ENCODE results near the gene ZNF138.
"Not testable (repeated sequence)": the region's sequence is repeated elsewhere in the genome, so short reads cannot be mapped to it uniquely, and the experiment has no call there.

ZNF138 gene

DNA sequence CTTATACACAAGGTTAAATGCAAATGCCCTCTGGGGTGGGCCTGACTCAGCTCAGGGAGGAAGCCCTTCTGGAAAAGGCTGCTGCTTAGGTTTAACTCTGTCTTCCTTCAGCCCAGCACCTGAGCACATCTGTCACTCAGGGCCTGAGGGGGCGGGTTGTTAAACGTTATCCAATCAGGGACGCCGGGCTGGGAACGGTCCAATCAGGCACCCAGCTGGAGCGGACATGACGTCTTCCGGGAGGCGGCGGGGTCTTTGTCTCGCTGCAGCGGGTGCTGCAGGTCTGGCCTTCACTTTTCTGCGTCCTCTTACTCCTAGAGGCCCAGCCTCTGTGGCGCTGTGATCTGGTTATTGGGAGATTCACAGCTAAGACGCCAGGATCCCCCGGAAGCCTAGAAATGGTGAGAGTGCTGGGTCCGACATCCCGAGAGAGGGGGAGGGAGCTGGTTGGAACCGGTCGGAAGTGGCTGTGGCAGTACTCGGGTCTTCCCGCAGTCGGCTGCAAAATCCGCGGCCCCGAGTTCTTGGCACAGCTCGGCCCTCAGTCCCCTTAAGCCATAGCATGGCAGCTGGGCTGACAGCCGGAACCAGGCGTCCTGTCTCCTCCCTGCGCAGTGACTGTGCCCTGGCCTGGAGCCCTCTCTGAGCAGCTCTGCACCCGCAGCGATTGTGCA is at the start of gene ZNF138:
TSS of gene ZNF138 (plus strand) at position 258 of the 674 bp plus-strand sequence. CDS start at position 399, 141 bp downstream.
- no peak for FAIRE-seq

DNA sequence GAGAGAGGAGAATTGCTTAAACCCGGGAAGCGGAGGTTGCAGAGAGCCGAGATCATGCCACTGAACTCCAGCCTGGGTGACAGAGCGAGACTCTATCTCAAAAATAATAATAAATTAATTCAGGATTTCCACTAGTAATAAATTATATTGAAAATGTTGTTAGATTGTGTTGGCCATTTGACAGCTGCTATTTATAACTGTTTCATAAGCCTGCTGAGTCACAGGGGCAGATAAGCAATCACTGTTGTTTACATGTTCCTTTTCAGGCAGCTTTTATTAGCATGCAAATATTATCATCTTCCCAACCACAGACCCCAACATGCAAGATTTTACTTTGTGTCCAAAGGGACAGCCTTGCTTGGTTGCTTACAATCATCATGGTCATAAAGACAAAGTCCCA is 49.5 kb upstream of the ZNF138 start:
- no peak for FAIRE-seq

DNA sequence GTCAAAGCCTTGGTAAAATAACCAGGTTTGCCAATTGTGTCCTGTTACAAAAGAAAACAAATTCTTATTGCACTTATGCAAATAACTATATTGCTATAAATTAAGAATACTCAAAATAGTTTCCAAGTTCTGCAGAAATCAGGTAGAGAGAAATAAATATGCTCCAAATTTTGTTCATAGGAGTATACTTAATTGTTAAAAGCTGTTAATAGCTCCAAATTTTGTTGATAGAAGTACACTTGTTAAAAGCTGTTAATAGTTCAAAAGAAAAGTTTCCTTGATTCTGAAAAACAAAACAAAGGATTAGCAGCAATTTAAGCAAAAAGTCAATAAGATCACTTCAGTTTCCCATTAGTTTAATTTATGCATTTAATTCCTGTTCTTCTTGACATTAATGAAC is 46.4 kb upstream of the ZNF138 start:
- no peak for FAIRE-seq

DNA sequence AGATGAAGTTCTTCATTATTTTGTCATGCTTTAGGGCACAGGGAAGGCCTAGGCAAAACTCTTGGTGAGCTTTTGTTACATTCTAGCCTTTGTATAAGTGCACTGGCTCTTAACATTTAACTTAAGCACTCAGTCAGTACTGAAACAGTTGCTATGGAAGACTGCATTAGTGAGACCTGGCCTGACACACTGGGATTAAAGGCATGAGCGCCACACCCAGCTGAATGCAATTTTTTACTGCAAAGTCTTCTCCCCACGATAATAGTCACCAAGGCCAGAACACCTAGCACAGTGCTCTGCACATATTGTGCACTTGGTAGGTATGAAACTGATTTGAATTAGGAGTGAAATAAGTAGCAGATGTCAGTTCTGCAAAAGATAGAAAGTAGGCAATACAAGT is 41.2 kb upstream of the ZNF138 start:
- FAIRE-seq, result no peak

GRCh38 chr7:64755865-64756264 is 38.4 kb upstream of the ZNF138 start:
- FAIRE-seq, result no peak

- FAIRE-seq, result no peak
Measured at GRCh38 chr7:64758151-64758550, 36.1 kb upstream of the ZNF138 start.

DNA sequence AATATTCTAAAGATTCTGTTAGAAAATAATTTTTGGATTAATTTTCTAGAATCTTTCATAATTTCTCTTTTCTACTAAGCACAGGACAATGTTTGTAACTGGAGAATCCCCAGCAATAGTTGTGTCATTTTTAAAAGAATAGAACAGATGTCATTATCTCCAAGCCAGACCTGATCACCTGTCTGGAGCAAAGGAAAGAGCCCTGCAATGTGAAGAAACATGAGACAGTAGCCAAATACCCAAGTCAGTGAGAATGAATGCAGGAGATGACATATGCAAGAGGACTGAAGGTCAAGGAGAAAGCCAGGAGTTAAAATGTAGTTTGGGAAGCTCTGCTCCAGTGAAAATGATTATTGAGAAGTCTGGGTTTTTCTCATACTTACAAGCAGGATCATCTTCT is 25.4 kb upstream of the ZNF138 start:
- no peak for FAIRE-seq

DNA sequence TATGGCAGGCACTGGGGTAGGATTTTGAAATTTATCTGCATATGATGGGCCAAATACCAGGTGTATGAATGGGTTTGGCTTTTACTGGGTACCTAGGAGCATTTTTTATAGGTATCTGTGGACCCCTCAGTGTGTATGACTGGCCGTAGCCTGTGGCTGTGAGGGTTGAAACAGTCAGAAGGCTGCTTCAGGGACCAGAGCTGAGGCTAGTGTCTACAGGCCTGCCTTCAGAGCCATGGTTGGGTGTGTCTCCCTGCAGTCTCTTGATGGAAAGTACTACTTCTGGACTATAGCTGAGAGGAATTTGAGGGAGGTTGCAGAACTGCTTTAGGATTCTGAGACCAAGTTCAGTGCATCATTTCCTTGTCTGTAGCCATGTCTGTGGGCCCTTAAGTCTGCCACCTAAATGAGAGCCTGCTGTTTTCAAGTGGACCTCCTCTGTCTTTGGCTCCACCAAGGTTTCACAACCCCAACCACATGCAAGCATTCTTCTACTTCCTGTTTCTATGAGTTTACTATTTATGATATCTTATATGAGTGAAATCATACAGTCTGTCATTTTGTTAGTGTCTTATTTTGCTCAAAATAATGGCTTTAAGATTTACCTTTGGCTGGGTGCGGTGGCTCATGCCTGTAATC is 19.9 kb upstream of the ZNF138 start:
- no peak for FAIRE-seq

GRCh38 chr7:64775289-64775688 is 18.9 kb upstream of the ZNF138 start:
- FAIRE-seq, result no peak

- FAIRE-seq, result not testable (repeated sequence)
Measured at GRCh38 chr7:64784842-64785241, 9.4 kb upstream of the ZNF138 start.

DNA sequence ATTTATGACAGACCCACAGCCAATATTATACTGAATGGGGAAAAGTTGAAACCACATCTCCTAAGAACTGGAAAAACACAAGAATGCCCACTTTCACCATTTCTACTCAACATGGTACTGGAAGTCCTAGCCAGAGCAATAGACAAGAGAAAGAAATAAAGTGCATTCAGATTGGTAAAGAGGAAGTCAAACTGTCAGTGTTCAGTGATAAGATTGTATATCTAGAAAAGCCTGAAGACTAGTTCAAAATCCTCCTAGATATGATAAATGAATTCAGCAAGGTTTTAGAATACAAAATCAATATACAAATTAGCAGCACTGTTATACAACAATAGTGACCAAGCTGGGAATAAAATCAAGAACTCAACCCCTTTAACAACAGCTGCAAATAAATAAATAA is 6.9 kb upstream of the ZNF138 start:
- no peak for FAIRE-seq

GRCh38 chr7:64789241-64789640 is 5.0 kb upstream of the ZNF138 start:
- FAIRE-seq, result not testable (repeated sequence)

- FAIRE-seq, result no peak
Measured at GRCh38 chr7:64793106-64793755, 997 bp upstream of the ZNF138 start.

DNA sequence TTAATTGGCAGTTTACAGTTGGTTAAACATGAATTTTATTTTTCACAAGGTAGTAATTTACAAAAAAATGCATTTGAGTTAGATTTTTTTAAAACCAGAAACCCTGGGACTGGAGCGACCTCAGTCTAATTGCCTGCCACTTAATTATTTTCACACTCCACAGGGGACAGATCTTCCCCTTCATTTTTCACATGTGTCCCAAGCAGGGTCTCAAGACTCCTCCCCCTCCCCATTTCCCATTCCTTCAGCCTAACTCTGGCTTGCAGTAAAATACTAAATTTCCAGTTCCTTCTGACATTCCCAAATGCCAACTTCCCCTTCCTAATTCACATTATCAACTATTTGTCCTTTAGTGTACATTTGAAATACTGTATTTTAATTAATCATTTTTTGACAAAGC is 948 bp downstream of the ZNF138 start:
- FAIRE-seq, result no peak

DNA sequence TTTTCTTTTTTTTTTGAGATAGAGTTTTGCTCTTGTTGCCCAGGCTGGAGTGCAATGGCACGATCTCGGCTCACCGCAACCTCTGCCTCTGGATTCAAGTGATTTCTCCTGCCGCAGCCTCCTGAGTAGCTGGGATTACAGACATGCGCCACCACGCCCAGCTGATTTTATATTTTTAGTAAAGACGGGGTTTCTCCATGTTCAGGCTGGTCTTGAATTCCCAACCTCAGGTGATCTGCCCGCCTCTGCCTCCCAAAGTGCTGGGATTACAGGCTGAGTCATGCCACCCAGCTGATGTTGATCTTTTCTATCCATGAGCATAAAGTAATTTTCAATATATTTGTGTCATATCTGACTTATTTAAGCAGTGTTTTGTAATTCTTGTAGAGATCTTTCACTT is 4.9 kb downstream of the ZNF138 start:
- FAIRE-seq, result not testable (repeated sequence)

- no peak for FAIRE-seq
Measured at GRCh38 chr7:64802699-64803098, 8.5 kb downstream of the ZNF138 start.

GRCh38 chr7:64807731-64808365 is 13.6 kb downstream of the ZNF138 start:
- FAIRE-seq, result no peak

GRCh38 chr7:64811767-64812166 is 17.5 kb downstream of the ZNF138 start:
- FAIRE-seq, result no peak

GRCh38 chr7:64830926-64831325 is 36.7 kb downstream of the ZNF138 start:
- no peak for FAIRE-seq

GRCh38 chr7:64832136-64832535 is 37.9 kb downstream of the ZNF138 start:
- no peak for FAIRE-seq

DNA sequence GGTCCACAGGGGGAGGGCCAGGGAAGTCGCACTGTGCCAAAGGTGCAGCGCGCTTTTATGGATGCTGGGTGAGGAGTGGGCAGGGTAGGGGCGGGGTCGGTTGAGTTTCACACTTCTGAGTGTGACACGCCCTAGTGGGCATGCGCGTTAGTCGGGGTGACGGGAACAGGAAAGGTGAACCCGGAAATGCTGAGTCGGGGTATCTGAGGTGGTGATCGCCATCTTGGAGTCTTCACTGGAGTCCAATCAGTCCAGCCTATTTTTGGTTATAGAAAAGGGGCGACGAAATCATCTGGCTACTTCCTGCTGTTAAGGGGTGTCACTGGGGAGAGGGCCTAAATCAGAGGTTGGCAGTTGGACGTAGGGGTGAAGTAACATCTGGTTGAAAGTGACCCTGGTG is 40.8 kb downstream of the ZNF138 start:
- no peak for FAIRE-seq

DNA sequence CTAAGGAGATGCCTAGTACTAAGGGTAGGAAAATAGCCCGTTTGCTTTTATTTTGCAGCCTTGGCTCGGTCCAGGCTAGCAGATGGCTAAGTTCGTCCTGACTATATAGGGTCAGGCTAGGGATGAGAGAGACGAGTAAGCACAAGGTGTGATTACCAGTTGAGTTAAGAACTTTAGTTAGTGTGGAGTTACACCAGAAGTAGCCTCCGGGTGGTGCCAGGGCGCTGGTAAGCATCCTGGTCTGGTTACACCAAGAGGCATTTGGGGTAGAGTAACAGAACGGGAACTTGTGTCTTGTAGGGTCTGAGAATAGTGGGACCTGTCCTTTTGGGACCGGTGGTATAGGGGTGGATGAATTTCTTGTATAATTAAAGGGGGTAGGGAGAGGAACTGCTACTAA is 41.6 kb downstream of the ZNF138 start:
- FAIRE-seq, result not testable (repeated sequence)

- not testable (repeated sequence) for FAIRE-seq
Measured at GRCh38 chr7:64838051-64838450, 43.8 kb downstream of the ZNF138 start.

GRCh38 chr7:64838691-64839090 is 44.5 kb downstream of the ZNF138 start:
- FAIRE-seq, result no peak

Data from colon (tissue), 2 donors.